ENCODE data around the gene C1QTNF12.
"Not testable (repeated sequence)": the region's sequence is repeated elsewhere in the genome, so short reads cannot be mapped to it uniquely, and the experiment has no call there.

The C1QTNF12 gene

DNA sequence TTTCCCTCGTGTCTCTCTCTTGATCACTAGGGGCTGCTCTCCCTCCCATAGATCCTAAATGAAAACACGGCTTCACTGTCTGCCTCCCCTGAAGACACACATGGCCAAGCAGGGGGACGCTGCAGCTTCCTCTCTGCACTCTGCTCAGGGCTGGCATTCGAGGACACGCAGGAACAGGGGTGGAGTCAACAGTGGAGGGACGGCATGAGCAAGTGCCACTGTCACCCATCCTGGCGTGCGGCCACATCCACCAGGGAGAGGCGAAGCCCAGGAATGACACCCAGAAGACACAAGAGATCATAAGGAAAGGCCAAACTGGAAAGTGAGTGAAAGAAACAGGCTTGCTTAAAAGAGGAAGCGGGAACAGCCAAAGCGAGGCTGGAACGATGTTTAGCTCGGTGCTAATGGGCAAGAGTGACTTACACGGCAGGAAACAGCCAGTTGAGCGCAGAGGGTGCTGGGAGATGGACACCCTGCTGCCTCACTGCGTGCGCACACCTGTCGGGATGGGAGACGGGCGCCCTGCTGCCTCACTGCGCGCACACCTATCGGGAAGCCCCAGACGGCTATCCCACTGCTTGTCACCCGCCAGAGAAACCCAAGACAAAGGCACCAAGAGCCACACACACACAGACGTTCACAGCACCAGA lies 13.6 kb upstream of the C1QTNF12 start:
- DNase-seq: peak in 3 of 51 donors; percentile 9 to 22 (median 18)

GRCh38 chr1:1259540-1259939 lies 13.0 kb upstream of the C1QTNF12 start:
- no peak for DNase-seq

- no peak for DNase-seq
Measured at GRCh38 chr1:1259119-1259488, 12.6 kb upstream of the C1QTNF12 start.

DNA sequence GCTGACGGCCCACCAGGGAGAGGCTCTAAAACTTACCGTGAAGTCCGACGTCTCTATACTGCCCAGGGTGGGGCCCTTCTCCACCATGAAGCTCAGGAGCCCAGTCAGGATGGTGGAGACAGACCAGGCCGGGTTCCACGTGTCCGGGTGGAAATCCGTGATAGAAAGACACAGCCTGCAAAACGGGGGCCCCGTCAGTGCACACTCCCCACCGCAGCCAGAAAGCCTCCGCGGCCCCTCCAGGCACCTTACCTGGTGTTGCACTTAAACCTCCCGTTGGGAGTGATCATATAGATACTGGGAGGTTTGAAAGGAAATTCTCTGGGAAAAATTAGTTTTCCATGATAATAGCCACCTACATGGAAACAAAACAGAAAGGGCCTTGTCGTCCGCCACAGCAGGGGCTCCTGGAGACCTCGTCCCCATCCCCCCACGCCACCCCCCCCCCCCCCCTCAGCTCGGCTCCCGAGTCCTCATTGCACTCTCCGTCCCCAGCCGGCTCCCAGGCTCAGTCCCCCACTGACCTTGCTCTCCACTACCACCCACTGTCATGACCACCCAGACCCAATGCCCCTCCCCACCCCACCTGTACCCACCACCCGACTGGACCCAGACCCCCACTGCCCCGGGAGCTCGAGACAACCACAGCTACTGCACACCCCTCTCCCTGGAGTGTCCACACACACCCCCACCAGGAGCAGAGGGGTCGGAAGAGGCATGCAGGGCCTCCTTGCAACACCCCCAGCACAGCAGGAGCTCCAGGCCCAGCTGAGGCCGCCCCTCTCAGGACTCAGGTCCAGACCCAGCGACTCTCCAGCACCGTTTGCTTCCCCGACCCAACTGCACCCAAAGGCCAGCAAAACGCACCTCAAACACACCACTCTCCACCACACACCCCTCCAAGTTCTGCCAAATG lies 10.7 kb upstream of the C1QTNF12 start:
- no peak for DNase-seq

DNA sequence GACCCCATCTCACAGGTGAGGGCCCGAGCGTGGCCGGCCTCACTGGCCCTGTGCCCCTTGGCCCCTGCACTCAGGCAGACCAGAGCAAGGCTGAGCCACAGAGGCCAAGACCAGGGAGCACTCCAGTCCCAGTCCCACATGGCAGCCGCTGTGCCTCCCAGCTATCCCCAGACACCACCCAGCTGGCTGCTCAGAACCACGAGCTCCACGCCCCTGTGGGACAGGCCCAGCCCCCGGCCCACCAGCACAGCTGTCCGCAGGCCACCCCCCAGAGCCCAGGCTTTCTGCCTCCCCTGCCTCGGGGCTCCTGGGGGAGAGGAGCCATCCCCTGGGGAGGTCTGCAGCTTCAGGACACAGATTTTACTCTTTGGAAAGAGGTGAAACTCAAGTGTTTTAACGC lies 9.1 kb upstream of the C1QTNF12 start:
- no peak for DNase-seq

DNA sequence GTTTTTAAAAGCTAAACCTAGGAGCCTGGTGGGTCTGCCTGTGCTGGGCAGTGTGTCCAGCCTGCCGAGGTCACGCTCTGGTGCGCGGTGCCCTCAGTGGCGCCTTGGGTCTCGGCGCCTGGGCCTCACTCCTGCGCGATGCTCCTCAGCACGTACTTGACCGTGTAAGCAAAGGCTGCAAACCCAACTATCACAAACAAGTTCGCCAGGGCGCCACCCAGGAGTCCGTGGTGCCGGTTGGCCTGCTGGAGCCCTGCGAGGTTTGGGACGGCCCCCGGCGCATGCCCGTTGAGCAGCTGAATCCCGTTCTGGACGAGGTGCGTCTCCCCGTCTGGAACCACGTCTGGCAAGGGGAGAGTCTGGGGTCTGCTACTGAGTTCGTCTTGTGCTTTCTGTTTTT lies 8.6 kb upstream of the C1QTNF12 start:
- DNase-seq: no peak

DNA sequence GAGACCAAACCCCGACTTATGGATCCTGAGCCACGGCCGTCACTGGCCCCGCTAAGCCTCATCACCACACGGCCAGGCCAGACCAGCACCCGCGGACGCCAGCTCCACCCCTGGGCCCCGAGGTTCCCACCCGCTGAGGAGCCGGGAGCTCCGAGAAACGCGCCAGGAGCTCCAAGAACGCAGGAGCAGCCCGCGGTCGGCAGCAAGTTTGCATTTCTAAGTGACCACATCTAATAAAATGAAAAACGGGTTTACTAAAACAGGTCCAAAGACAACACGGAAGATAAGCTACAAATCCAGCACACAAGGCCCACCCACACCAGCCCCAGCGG lies 8.1 kb upstream of the C1QTNF12 start:
- no peak for DNase-seq

- no peak for DNase-seq
Measured at GRCh38 chr1:1253972-1254666, 7.6 kb upstream of the C1QTNF12 start.

GRCh38 chr1:1253314-1253713 lies 6.8 kb upstream of the C1QTNF12 start:
- no peak for DNase-seq

DNA sequence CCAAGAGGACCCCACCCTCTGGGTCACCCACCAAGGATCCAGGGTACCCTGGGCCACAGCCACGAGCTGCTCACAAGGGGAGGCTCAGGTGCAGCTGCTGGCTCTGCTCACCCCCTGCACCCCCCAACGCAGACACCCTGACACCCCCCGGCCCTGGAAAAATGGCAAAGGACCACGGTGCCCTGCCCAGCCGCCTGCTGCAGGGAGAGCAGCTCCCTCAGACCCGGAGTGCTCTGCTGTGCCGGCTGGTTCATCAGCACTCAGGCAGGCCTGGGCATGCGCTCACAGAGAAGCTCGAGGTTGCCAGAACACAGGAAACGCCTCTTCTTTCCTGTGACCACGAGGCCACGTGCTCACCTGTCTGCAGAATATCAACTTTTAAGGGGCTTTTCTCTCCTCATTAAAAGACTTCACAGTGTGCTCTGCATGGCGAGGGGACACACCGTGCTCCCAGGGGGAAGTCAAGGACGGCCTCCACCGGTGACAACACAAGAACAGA lies 4.3 kb upstream of the C1QTNF12 start:
- no peak for DNase-seq

DNA sequence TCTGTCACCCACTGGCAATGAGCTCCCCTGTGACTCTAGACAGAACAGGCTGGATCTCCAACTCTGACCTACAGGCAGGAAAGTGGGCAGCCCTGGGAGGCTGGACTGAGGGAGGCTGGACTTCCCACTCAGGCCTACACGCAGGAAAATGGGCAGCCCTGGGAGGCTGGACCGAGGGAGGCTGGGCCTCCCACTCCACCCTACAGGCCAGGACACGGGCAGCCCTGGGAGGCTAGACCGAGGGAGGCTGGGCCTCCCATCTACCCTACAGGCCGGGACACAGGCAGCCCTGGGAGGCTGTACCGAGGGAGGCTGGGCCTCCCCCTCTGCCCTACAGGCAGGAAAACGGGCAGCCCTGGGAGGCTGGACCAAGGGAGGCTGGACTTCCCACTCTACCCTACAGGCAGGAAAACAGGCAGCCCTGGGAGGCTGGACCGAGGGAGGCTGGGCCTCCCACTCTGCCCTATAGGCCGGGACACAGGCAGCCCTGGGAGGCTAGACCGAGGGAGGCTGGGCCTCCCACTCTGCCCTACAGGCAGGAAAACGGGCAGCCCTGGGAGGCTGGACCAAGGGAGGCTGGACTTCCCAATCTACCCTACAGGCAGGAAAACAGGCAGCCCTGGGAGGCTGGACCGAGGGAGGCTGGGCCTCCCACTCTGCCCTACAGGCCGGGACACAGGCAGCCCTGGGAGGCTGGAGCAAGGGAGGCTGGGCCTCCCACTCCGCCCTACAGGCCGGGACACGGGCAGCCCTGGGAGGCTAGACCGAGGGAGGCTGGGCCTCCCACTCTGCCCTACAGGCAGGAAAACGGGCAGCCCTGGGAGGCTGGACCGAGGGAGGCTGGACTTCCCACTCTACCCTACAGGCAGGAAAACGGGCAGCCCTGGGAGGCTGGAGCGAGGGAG lies 1.7 kb upstream of the C1QTNF12 start:
- not testable (repeated sequence) for DNase-seq

DNA sequence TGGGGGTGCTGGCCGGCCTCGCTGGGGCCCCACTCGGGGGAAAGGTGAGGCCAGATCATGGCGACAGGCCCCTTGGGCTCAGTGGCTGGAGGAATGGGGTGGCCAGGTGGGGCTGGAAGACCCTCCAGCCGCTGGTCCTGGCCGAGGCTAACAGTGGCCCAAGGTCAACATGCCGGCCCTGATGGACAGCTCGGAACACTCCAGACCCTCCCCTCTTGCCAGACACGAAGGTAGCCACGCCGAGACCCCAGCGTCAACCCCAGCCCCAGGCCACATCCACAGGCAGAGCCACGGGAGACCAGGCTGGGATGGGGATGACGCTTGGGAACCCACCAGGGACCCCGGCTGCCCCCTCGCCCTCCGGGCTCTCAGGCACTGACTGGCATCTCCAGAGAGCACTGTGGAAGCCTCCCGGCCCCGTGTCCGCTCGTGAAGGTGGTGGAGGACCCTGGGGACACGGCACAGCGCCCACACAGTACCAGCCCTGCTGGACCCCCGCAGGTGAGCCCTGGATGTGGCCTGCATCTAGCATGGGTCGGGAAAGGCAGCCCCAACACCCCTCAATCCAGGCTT lies 905 bp upstream of the C1QTNF12 start:
- no peak for DNase-seq

DNA sequence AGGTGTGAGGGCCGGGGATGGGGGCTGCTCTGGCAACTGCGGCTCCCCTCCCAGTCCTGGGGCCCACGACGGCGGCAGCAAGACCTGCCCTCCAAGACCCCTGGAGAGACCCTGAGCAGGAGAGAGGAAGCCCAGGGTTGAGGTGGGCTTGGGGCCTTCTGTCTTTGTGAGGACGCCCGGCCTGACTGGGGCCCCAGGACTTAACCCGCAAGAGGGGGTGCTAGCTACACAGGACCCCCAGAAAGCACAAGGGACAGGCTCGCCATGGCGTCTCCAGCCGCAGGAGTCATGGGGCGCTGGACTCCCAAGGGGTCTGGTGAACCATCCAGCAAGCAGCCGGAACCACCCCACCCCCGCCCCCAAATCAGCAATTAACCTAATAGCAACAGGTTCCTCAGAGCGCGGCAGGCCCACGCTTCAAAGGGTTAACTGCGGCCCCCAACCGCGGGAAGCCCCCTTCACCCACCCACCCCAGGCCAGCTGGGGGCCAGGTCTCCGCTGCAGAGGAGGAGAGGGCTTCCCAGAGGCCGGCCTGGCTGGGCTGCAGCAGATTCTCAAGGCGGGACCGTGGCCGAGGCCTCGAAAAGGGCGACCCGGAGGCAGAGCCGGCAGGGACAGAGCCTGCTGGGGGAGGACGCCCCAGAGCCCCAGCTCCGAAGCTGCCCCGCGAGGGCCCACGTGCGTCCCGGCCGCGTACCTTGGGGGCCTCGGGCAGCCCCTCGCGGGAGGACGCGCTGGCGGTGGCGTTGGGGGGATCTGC lies 525 bp downstream of the C1QTNF12 start:
- DNase-seq: no peak

- DNase-seq: no peak
Measured at GRCh38 chr1:1245178-1245816, 1.2 kb downstream of the C1QTNF12 start.

GRCh38 chr1:1244192-1244811 lies 2.2 kb downstream of the C1QTNF12 start:
- DNase-seq: no peak

DNA sequence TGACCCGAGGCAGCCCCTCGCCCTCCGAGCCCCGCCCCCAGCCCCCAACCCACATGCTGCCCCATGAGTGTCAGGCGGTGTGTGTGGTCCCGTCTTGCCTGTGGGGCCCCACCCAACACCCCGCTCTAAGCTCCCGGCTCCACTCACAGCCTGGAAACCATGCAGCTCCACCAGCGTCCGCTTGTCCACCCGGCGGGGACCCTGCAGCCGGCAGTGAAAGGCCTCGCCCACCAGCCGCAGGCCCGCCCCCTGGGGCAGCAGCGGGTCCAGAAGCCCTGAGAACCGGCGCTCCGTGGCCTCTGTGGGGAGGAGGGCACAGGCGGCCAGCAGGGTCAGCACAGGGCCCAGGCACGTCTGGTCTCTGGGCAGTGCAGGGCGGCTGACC lies 2.7 kb downstream of the C1QTNF12 start:
- DNase-seq: no peak

- DNase-seq: no peak
Measured at GRCh38 chr1:1243266-1243660, 3.3 kb downstream of the C1QTNF12 start.

- DNase-seq: no peak
Measured at GRCh38 chr1:1242461-1243265, 3.9 kb downstream of the C1QTNF12 start.

Measured in hypothalamus (tissue), 51 donors.